H9 (cell line): ENCODE data around the gene FAM185A. TPM values are rescaled to one million over a fixed set of nuclear protein-coding genes. Genes with fewer than 3 reads are reported as not detected.
"Not testable (repeated sequence)": the region's sequence is repeated elsewhere in the genome, so short reads cannot be mapped to it uniquely, and the experiment has no call there.

Experiments used
- DNase-seq: peaks from one replicate; pipeline ENCODE4 v3.0.0-alpha.2; 2017
- H2AFZ ChIP-seq: one replicate; pipeline ENCODE4 v1.6.1; 2013; ENCODE audit warnings: mild to moderate bottlenecking, low read length, control low read depth, moderate library complexity
- H2AK5ac ChIP-seq: 2 replicates; pipeline ENCODE4 v1.6.1; 2013; ENCODE audit warnings: low read length, control low read depth, mixed read lengths; ENCODE audit not compliant: insufficient read length
- H2BK120ac ChIP-seq: one replicate; pipeline ENCODE4 v1.6.1; 2013; ENCODE audit warnings: low read depth, mild to moderate bottlenecking, low read length, control low read depth, inconsistent platforms; ENCODE audit not compliant: poor library complexity, severe bottlenecking
- H2BK12ac ChIP-seq: 2 replicates; pipeline ENCODE4 v1.6.1; 2013; ENCODE audit warnings: low read length, control low read depth, mixed read lengths, low read depth; ENCODE audit not compliant: insufficient read length
- H2BK15ac ChIP-seq: 2 replicates; pipeline ENCODE4 v1.6.1; 2013; ENCODE audit warnings: low read depth, low read length, control low read depth
- H2BK20ac ChIP-seq: one replicate; pipeline ENCODE4 v1.6.1; 2013; ENCODE audit warnings: low read depth, mild to moderate bottlenecking, low read length, control low read depth, inconsistent platforms; ENCODE audit not compliant: poor library complexity, severe bottlenecking
- H2BK5ac ChIP-seq: 2 replicates; pipeline ENCODE4 v1.6.1; 2013; ENCODE audit warnings: low read length, control low read depth, mixed read lengths; ENCODE audit not compliant: insufficient read length
- H3K14ac ChIP-seq: 2 replicates; pipeline ENCODE4 v1.6.1; 2013; ENCODE audit warnings: low read length, control low read depth; ENCODE audit not compliant: insufficient read depth
- H3K18ac ChIP-seq: 2 replicates; pipeline ENCODE4 v1.6.1; 2013; ENCODE audit warnings: low read depth, mild to moderate bottlenecking, mixed read lengths, low read length, control low read depth; ENCODE audit not compliant: insufficient read length
- H3K23ac ChIP-seq: 2 replicates; pipeline ENCODE4 v1.6.1; 2013; ENCODE audit warnings: low read length, control low read depth, mixed read lengths, low read depth; ENCODE audit not compliant: insufficient read length
- H3K23me2 ChIP-seq: 2 replicates; pipeline ENCODE4 v1.6.1; 2013; ENCODE audit warnings: low read depth, mild to moderate bottlenecking, mixed read lengths, low read length, control low read depth; ENCODE audit not compliant: insufficient read length, poor library complexity, severe bottlenecking
- H3K27ac ChIP-seq: 2 replicates; pipeline ENCODE4 v1.5.1; 2013; ENCODE audit warnings: low read length, control low read depth, mixed read lengths, low read depth; ENCODE audit not compliant: insufficient read length
- H3K27me3 ChIP-seq: 2 replicates; pipeline ENCODE4 v1.6.1; 2013; ENCODE audit warnings: low read length, control low read depth, inconsistent platforms; ENCODE audit not compliant: insufficient read depth
- H3K4ac ChIP-seq: 2 replicates; pipeline ENCODE4 v1.6.1; 2013; ENCODE audit warnings: low read depth, mild to moderate bottlenecking, control low read depth, inconsistent platforms, low read length, moderate library complexity
- H3K4me1 ChIP-seq: 2 replicates; pipeline ENCODE4 v1.6.1; 2013; ENCODE audit warnings: low read length, control low read depth, inconsistent platforms; ENCODE audit not compliant: insufficient read depth
- H3K4me2 ChIP-seq: 2 replicates; pipeline ENCODE4 v1.6.1; 2013; ENCODE audit warnings: low read length, control low read depth, mixed read lengths; ENCODE audit not compliant: insufficient read length, insufficient read depth
- H3K56ac ChIP-seq: 2 replicates; pipeline ENCODE4 v1.6.1; 2013; ENCODE audit warnings: low read depth, mild to moderate bottlenecking, mixed read lengths, low read length, control low read depth; ENCODE audit not compliant: insufficient read length
- H3K79me1 ChIP-seq: 2 replicates; pipeline ENCODE4 v1.6.1; 2013; ENCODE audit warnings: low read depth, mild to moderate bottlenecking, moderate library complexity, low read length, control low read depth, inconsistent platforms; ENCODE audit not compliant: insufficient read depth, poor library complexity, severe bottlenecking
- H3K79me2 ChIP-seq: 2 replicates; pipeline ENCODE4 v1.6.1; 2013; ENCODE audit warnings: low read length, control low read depth, inconsistent platforms; ENCODE audit not compliant: insufficient read depth
- H3K9ac ChIP-seq: 2 replicates; pipeline ENCODE4 v1.6.1; 2013; ENCODE audit warnings: low read length, control low read depth, mixed read lengths; ENCODE audit not compliant: insufficient read length; ENCODE audit errors: extremely low read depth
- H3K9me3 ChIP-seq: one replicate; pipeline ENCODE4 v1.6.1; 2013; ENCODE audit warnings: low read depth, low read length, inconsistent platforms; ENCODE audit not compliant: control insufficient read depth
- H3T11ph ChIP-seq: one replicate; pipeline ENCODE4 v1.6.1; 2013; ENCODE audit warnings: mild to moderate bottlenecking, low read length, control low read depth, inconsistent platforms
- H4K20me1 ChIP-seq: one replicate; pipeline ENCODE4 v1.6.1; 2013; ENCODE audit not compliant: control insufficient read depth, insufficient read length, insufficient read depth
- H4K5ac ChIP-seq: 2 replicates; pipeline ENCODE4 v1.6.1; 2013; ENCODE audit warnings: low read depth, mild to moderate bottlenecking, mixed read lengths, low read length, control low read depth; ENCODE audit not compliant: insufficient read length
- H4K8ac ChIP-seq: replicated peaks from 2 replicates; pipeline ENCODE4 v1.6.1; 2013; ENCODE audit warnings: low read length, control low read depth, mixed read lengths, low read depth; ENCODE audit not compliant: insufficient read length
- H4K91ac ChIP-seq: 2 replicates; pipeline ENCODE4 v1.6.1; 2013; ENCODE audit warnings: low read depth, mild to moderate bottlenecking, moderate library complexity, mixed read lengths, low read length, control low read depth; ENCODE audit not compliant: insufficient read length
- H3K27ac Mint-ChIP-seq, 3 experiments: 2 replicates in 2 of 3; 3 replicates in 1 of 3; pipeline ENCODE4 v1.8.0; 2020 to 2021; ENCODE audit warnings: mixed read lengths in 3 of 3, mild to moderate bottlenecking in 1 of 3, moderate library complexity in 1 of 3
- H3K27me3 Mint-ChIP-seq: 2 replicates; pipeline ENCODE4 v1.8.0; 2021; ENCODE audit warnings: low read depth, mild to moderate bottlenecking, moderate library complexity, mixed read lengths
- H3K36me3 Mint-ChIP-seq, 3 experiments: 2 replicates in 2 of 3; 3 replicates in 1 of 3; pipeline ENCODE4 v1.8.0; 2020 to 2021; ENCODE audit warnings: low read depth in 3 of 3, mixed read lengths in 3 of 3; ENCODE audit not compliant: insufficient read depth in 1 of 3
- H3K4me1 Mint-ChIP-seq, 2 experiments: 2 replicates each; pipeline ENCODE4 v1.8.0; 2020; ENCODE audit warnings: mixed read lengths in 2 of 2
- H3K4me3 Mint-ChIP-seq, 2 experiments: 2 replicates in 1 of 2; 3 replicates in 1 of 2; pipeline ENCODE4 v1.8.0; 2020 to 2021; ENCODE audit warnings: mild to moderate bottlenecking in 2 of 2, mixed read lengths in 2 of 2, moderate library complexity in 1 of 2
- H3K9me3 Mint-ChIP-seq, 2 experiments: 2 replicates in 1 of 2; 3 replicates in 1 of 2; pipeline ENCODE4 v1.8.0; 2020; ENCODE audit warnings: mild to moderate bottlenecking in 2 of 2, mixed read lengths in 2 of 2, moderate library complexity in 1 of 2
- WGBS: extraction: QIAGEN DNeasy Blood & Tissue Kit; methylation state at CpG from one replicate; pipeline ENCODE4 v1.1.7; 2013; ENCODE audit warnings: missing lambda C conversion rate, low lambda C conversion rate, mixed read lengths; ENCODE audit not compliant: insufficient read length; ENCODE audit errors: extremely low coverage; 5-methylcytosine and 5-hydroxymethylcytosine counted together
- total RNA-seq: library from RNA; stranded (reverse); gene quantifications from 2 replicates; pipeline ENCODE4 v1.2.1, GENCODE V29; 2021

Gene FAM185A
- total RNA-seq, 1 experiment from 2014 or later: 7.0 TPM

- not testable (repeated sequence) for H3K27ac ChIP-seq, H3K27ac Mint-ChIP-seq, H3K79me2 ChIP-seq
Observed at GRCh38 chr7:102715718-102716117, 33.1 kb upstream of the FAM185A start.

GRCh38 chr7:102718491-102718890 is 30.3 kb upstream of the FAM185A start:
- not testable (repeated sequence) for H3K4me3 Mint-ChIP-seq, H4K20me1 ChIP-seq, H4K8ac ChIP-seq, H2BK5ac ChIP-seq, H3K4ac ChIP-seq, H4K91ac ChIP-seq, H3K36me3 Mint-ChIP-seq, H2BK120ac ChIP-seq, H3K9me3 ChIP-seq, H3K18ac ChIP-seq, H3K27ac Mint-ChIP-seq, H4K5ac ChIP-seq, H2BK15ac ChIP-seq, H2BK12ac ChIP-seq, H2AFZ ChIP-seq, H3K79me2 ChIP-seq, H3K23ac ChIP-seq, H2BK20ac ChIP-seq, H3K56ac ChIP-seq, DNase-seq, H3K4me1 Mint-ChIP-seq, H3K79me1 ChIP-seq, H3K4me2 ChIP-seq, H3T11ph ChIP-seq, H3K23me2 ChIP-seq, H3K27ac ChIP-seq, H3K14ac ChIP-seq, H3K27me3 ChIP-seq, H3K27me3 Mint-ChIP-seq, H3K9ac ChIP-seq, H2AK5ac ChIP-seq, H3K4me1 ChIP-seq
- H3K9me3 Mint-ChIP-seq: peaks cover 9 to 13% of the 10 kb centered on the region in 2 experiments

More at GRCh38 chr7:102715718-102716117, 33.1 kb upstream of the FAM185A start:
- H3K14ac ChIP-seq, H2BK20ac ChIP-seq, H3K4me1 Mint-ChIP-seq, H3K9me3 ChIP-seq, H3K9ac ChIP-seq, DNase-seq, H3K23me2 ChIP-seq, H3K4ac ChIP-seq, H4K8ac ChIP-seq, H3K9me3 Mint-ChIP-seq, H2BK5ac ChIP-seq, H3T11ph ChIP-seq, H3K18ac ChIP-seq, H2AK5ac ChIP-seq, H2BK12ac ChIP-seq, H4K5ac ChIP-seq, H3K56ac ChIP-seq, H2AFZ ChIP-seq, H3K27me3 ChIP-seq, H3K4me1 ChIP-seq, H3K27me3 Mint-ChIP-seq, H3K4me3 Mint-ChIP-seq, H3K4me2 ChIP-seq, H4K91ac ChIP-seq, H3K79me1 ChIP-seq, H2BK120ac ChIP-seq, H2BK15ac ChIP-seq, H3K36me3 Mint-ChIP-seq, H3K23ac ChIP-seq, H4K20me1 ChIP-seq: not testable (repeated sequence)
- WGBS: no CpG with 5 or more reads among the region's 3 CpGs
